K562 (cell line): ENCODE data around the gene AIG1. TPM values are rescaled to one million over a fixed set of nuclear protein-coding genes. Genes with fewer than 3 reads are reported as not detected.
"Not testable (repeated sequence)": the region's sequence is repeated elsewhere in the genome, so short reads cannot be mapped to it uniquely, and the experiment has no call there.

Experiments used
- ARNT ChIP-seq, 2 experiments: fragments of 450-650 bp; IDR thresholded peaks; 2 replicates each; pipeline ENCODE4 v1.6.1; 2016; ENCODE audit warnings: mild to moderate bottlenecking in 1 of 2
- CTBP1 ChIP-seq: fragments of 450-650 bp; IDR thresholded peaks from 2 replicates; pipeline ENCODE4 v1.6.1; 2016; ENCODE audit warnings: borderline replicate concordance
- DACH1 ChIP-seq: fragments of 450-650 bp; IDR thresholded peaks from 2 replicates; pipeline ENCODE4 v1.6.1; 2018; ENCODE audit not compliant: partially characterized antibody
- DPF2 ChIP-seq: fragments of 450-650 bp; IDR thresholded peaks from 2 replicates; pipeline ENCODE4 v1.6.1; 2016
- EP400 ChIP-seq: fragments of 450-650 bp; IDR thresholded peaks from 2 replicates; pipeline ENCODE4 v1.6.1; 2017; ENCODE audit warnings: antibody characterized with exemption, mild to moderate bottlenecking, moderate library complexity
- FOXK2 ChIP-seq, 2 experiments: fragments of 450-650 bp; IDR thresholded peaks in 1 of 2; conservative IDR thresholded peaks in 1 of 2; 2 replicates each; pipeline ENCODE4 v1.6.1; 2016; ENCODE audit warnings: low read depth in 2 of 2, mild to moderate bottlenecking in 1 of 2
- HIVEP1 ChIP-seq: fragments of 250-450 bp; sonication (Bioruptor Pico); IDR thresholded peaks from 2 replicates; pipeline ENCODE4 v1.4.0; 2020; ENCODE audit warnings: mild to moderate bottlenecking
- KHSRP ChIP-seq: fragments of 450-650 bp; IDR thresholded peaks from 2 replicates; pipeline ENCODE4 v1.6.1; 2017
- L3MBTL2 ChIP-seq: fragments of 450-650 bp; IDR thresholded peaks from 2 replicates; pipeline ENCODE4 v1.6.1; 2016; ENCODE audit warnings: mild to moderate bottlenecking, moderate library complexity
- LARP7 ChIP-seq: fragments of 450-650 bp; IDR thresholded peaks from 2 replicates; pipeline ENCODE4 v1.6.1; 2016
- MEF2D ChIP-seq: conservative IDR thresholded peaks from 2 replicates; pipeline ENCODE4 v1.6.1; 2016; ENCODE audit warnings: low read depth, missing genetic modification characterization, missing compliant biosample characterization
- MYC ChIP-seq, 2 experiments: fragments of 250-450 bp in 1 of 2; sonication (Bioruptor Pico) in 1 of 2; IDR thresholded peaks; 2 replicates each; pipeline versions ENCODE4 v1.5.1 to v1.6.1; 2012 to 2021; ENCODE audit warnings: low read depth in 2 of 2, borderline replicate concordance in 1 of 2, improper control_type of control experiment in 1 of 2, low read length in 1 of 2, mild to moderate bottlenecking in 1 of 2, moderate library complexity in 1 of 2
- NR2C1 ChIP-seq, 2 experiments: fragments of 450-650 bp; IDR thresholded peaks; 2 replicates each; pipeline ENCODE4 v1.6.1; 2017; ENCODE audit warnings: mild to moderate bottlenecking in 2 of 2, antibody characterized with exemption in 1 of 2, inconsistent platforms in 1 of 2, missing compliant biosample characterization in 1 of 2, missing genetic modification characterization in 1 of 2
- NR4A1 ChIP-seq, 2 experiments: fragments of 250-450 bp in 1 of 2; fragments of 450-650 bp in 1 of 2; sonication (Bioruptor Pico) in 1 of 2; IDR thresholded peaks; 2 replicates each; pipeline versions ENCODE4 v1.4.0 to v1.6.1; 2016 to 2020; ENCODE audit warnings: mild to moderate bottlenecking in 2 of 2, missing compliant biosample characterization in 1 of 2, missing genetic modification characterization in 1 of 2, moderate library complexity in 1 of 2
- POLR2B ChIP-seq: fragments of 450-650 bp; IDR thresholded peaks from 2 replicates; pipeline ENCODE4 v1.6.1; 2018; ENCODE audit warnings: low read depth; ENCODE audit not compliant: partially characterized antibody
- TAL1 ChIP-seq: fragments of 450-650 bp; IDR thresholded peaks from 2 replicates; pipeline ENCODE4 v1.6.1; 2016; ENCODE audit warnings: mild to moderate bottlenecking
- TRIM24 ChIP-seq, 2 experiments: fragments of 450-650 bp; IDR thresholded peaks; 2 replicates each; pipeline ENCODE4 v1.6.1; 2016
- TRIM28 ChIP-seq: fragments of 450-650 bp; IDR thresholded peaks from 2 replicates; pipeline ENCODE4 v1.6.1; 2017
- ZNF644 ChIP-seq: fragments of 200-800 bp; sonication (Bioruptor generic); IDR thresholded peaks from 2 replicates; pipeline ENCODE4 v1.6.1; 2016; ENCODE audit warnings: low read depth, missing genetic modification characterization, missing compliant biosample characterization
- polyA plus RNA-seq, 8 experiments: library from polyadenylated mRNA; depleted of rRNA in 4 of 8; stranded (reverse) in 5 of 8; unstranded in 3 of 8; fragments of >200 nt; fragmentation: Nextera tagmentation in 2 of 8; fragmentation: Illumina TruSeq in 1 of 8; extraction: Ambion mirVana in 2 of 8; extraction: Trizol in 1 of 8; gene quantifications; 2 replicates each; pipeline versions ENCODE4 v1.2.1 to v1.2.3, GENCODE V29; 2011 to 2014; ENCODE audit warnings: inconsistent platforms in 1 of 8, missing spikeins in 1 of 8
- total RNA-seq, 7 experiments: library from RNA; depleted of rRNA in 6 of 7; stranded (reverse); fragments of >200 nt in 6 of 7; fragmentation: Illumina TruSeq in 2 of 7; extraction: Trizol in 2 of 7; gene quantifications; 2 replicates each; pipeline versions ENCODE4 v1.2.1 to v1.2.3, GENCODE V29; 2011 to 2021; ENCODE audit warnings: low replicate concordance in 1 of 7
- TF ChIP-seq, protein P1 (sequence below): fragments of 450-650 bp; conservative IDR thresholded peaks from 2 replicates; pipeline ENCODE4 v1.6.1; 2016; ENCODE audit warnings: missing genetic modification characterization, low read depth, mild to moderate bottlenecking, missing compliant biosample characterization, moderate library complexity
- TF ChIP-seq, protein P2 (sequence below), 2 experiments: fragments of 250-450 bp in 1 of 2; fragments of 450-650 bp in 1 of 2; sonication (Bioruptor Pico) in 1 of 2; IDR thresholded peaks; 2 replicates each; pipeline versions ENCODE4 v1.6.1 to v1.8.0; 2016 to 2021; ENCODE audit warnings: mild to moderate bottlenecking in 2 of 2, moderate library complexity in 2 of 2, missing compliant biosample characterization in 1 of 2, missing genetic modification characterization in 1 of 2
- TF ChIP-seq, protein P3 (sequence below): fragments of 200-800 bp; sonication (Bioruptor generic); IDR thresholded peaks from 2 replicates; pipeline ENCODE4 v1.6.1; 2017; ENCODE audit warnings: missing genetic modification characterization, missing compliant biosample characterization
- TF ChIP-seq, protein P4 (sequence below): sonication (generic); formaldehyde crosslinking; IDR thresholded peaks from 2 replicates; pipeline ENCODE4 v1.9.0; 2022; ENCODE audit warnings: mild to moderate bottlenecking, missing genetic modification reagents
- TF ChIP-seq, protein P5 (sequence below): fragments of 450-650 bp; IDR thresholded peaks from 2 replicates; pipeline ENCODE4 v1.6.1; 2016

Gene AIG1
- total and polyA plus RNA-seq, 9 of the 15 experiments (the other 6 are each of a cell fraction or from before 2014, with no cell fraction given) = 74.8 to 333 (median 127) TPM

DNA sequence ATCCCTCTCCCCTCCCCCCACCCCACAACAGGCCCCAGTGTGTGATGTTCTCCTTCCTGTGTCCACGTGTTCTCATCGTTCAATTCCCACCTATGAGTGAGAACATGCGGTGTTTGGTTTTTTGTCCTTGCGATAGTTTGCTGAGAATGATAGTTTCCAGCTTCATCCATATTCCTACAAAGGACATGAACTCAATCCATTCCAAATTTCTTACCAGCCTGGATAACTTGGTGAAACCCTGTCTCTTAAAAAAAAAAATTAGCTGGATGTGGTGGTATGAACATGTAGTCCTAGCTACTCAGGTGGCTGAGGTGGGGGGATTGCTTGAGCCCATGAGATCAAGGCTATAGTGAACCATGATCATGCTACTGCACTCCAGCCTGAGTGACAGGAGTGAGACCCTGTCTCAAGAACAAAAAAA, 107.7 kb downstream of the AIG1 start (continued):
- TF ChIP-seq ARNT (IDR thresholded peaks at IDR 0.05) (peak; percentile 59 to 76; a peak in 2 of 4 replicates), ZNF644 (tag) (0 out of 2 replicates have a peak, but pooled peaks have one; percentile 51), MEF2D (tag) (0 out of 2 replicates have a peak, but pooled peaks have one; percentile 28), FOXK2 (conservative IDR thresholded peaks at IDR 0.05 in 1 of 2, IDR thresholded peaks at IDR 0.05 in 1 of 2; ENCODE audit: low read depth in 2 of 2) (peak; percentile 31 to 48; a peak in 1 of 4 replicates), TAL1 (peak; percentile 24; the same call in 1 of the 2 replicates), DPF2 (peak; percentile 63), LARP7 (peak; percentile 56; the same call in 1 of the 2 replicates), POLR2B (peak; percentile 56), HIVEP1 (CRISPR knock-in tag) (0 out of 2 replicates have a peak, but pooled peaks have one; percentile 63), DACH1 (peak; percentile 46), L3MBTL2 (peak; percentile 96), CTBP1 (0 out of 2 replicates have a peak, but pooled peaks have one; percentile 10), TRIM24 (IDR thresholded peaks at IDR 0.05) (peak in 1 of 2 experiments; percentile 62; a peak in 2 of 4 replicates), TRIM28 (0 out of 2 replicates have a peak, but pooled peaks have one; percentile 36), KHSRP (peak; percentile 51; the same call in 1 of the 2 replicates), NR2C1 (tag; IDR thresholded peaks at IDR 0.05) (0 out of 2 replicates have a peak, but pooled peaks have one; percentile 24), NR4A1 (tag; IDR thresholded peaks at IDR 0.05) (peak; percentile 70; the same call in 1 of the 2 replicates), EP400 (peak; percentile 84), MYC (IDR thresholded peaks at IDR 0.05; ENCODE audit: low read depth, low read length) (peak; percentile 62; the same call in 1 of the 2 replicates)
- TF ChIP-seq, protein P1, sequence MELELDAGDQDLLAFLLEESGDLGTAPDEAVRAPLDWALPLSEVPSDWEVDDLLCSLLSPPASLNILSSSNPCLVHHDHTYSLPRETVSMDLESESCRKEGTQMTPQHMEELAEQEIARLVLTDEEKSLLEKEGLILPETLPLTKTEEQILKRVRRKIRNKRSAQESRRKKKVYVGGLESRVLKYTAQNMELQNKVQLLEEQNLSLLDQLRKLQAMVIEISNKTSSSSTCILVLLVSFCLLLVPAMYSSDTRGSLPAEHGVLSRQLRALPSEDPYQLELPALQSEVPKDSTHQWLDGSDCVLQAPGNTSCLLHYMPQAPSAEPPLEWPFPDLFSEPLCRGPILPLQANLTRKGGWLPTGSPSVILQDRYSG (tag) = 0 out of 2 replicates have a peak, but pooled peaks have one; percentile 74
- TF ChIP-seq, protein P2, sequence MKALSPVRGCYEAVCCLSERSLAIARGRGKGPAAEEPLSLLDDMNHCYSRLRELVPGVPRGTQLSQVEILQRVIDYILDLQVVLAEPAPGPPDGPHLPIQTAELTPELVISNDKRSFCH (CRISPR knock-in tag; IDR thresholded peaks at IDR 0.05) = not testable (repeated sequence)
- TF ChIP-seq, protein P2 (tag; IDR thresholded peaks at IDR 0.05) = 0 out of 2 replicates have a peak, but pooled peaks have one; percentile 49
- TF ChIP-seq, protein P3, sequence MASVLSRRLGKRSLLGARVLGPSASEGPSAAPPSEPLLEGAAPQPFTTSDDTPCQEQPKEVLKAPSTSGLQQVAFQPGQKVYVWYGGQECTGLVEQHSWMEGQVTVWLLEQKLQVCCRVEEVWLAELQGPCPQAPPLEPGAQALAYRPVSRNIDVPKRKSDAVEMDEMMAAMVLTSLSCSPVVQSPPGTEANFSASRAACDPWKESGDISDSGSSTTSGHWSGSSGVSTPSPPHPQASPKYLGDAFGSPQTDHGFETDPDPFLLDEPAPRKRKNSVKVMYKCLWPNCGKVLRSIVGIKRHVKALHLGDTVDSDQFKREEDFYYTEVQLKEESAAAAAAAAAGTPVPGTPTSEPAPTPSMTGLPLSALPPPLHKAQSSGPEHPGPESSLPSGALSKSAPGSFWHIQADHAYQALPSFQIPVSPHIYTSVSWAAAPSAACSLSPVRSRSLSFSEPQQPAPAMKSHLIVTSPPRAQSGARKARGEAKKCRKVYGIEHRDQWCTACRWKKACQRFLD (CRISPR knock-in tag) = 0 out of 2 replicates have a peak, but pooled peaks have one; percentile 22
- TF ChIP-seq, protein P4, sequence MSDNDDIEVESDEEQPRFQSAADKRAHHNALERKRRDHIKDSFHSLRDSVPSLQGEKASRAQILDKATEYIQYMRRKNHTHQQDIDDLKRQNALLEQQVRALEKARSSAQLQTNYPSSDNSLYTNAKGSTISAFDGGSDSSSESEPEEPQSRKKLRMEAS (CRISPR knock-in tag) = peak; percentile 68; the same call in 1 of the 2 replicates
- TF ChIP-seq, protein P5, sequence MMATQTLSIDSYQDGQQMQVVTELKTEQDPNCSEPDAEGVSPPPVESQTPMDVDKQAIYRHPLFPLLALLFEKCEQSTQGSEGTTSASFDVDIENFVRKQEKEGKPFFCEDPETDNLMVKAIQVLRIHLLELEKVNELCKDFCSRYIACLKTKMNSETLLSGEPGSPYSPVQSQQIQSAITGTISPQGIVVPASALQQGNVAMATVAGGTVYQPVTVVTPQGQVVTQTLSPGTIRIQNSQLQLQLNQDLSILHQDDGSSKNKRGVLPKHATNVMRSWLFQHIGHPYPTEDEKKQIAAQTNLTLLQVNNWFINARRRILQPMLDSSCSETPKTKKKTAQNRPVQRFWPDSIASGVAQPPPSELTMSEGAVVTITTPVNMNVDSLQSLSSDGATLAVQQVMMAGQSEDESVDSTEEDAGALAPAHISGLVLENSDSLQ = peak; percentile 76
- not testable (repeated sequence) for TF ChIP-seq NR2C1 (IDR thresholded peaks at IDR 0.05); NR4A1 (CRISPR knock-in tag; IDR thresholded peaks at IDR 0.05); MYC (CRISPR knock-in tag; IDR thresholded peaks at IDR 0.05; ENCODE audit: borderline replicate concordance, low read depth)
